Measurements from ENCODE around the gene PKDCC. TPM values are rescaled to one million over a fixed set of nuclear protein-coding genes. Genes with fewer than 3 reads are reported as not detected.
A peak's percentile ranks its signal among the peaks of the same experiment; 100 is the strongest.

The PKDCC gene
- total and polyA plus RNA-seq, 2 experiments from 2014 or later, result 270 to 278 TPM

GRCh38 chr2:42043789-42044394, 3.9 kb upstream of the PKDCC start:
- no peaks in the 10 kb centered on the region for H3K36me3 ChIP-seq (replicated peaks; ENCODE audit: insufficient read depth, low read depth)
- no peak overlapping the region for H3K4me3 ChIP-seq
- H3K27me3 ChIP-seq, result no peaks in the 10 kb centered on the region
- no peak overlapping the region for H3K27ac ChIP-seq
- H3K4me2 ChIP-seq, result no peak overlapping the region
- TF ChIP-seq EZH2phosphoT487 (IDR thresholded peaks at IDR 0.05; ENCODE audit: low read depth, severe bottlenecking, unreplicated experiment), result no peak
- TF ChIP-seq EZH2 (IDR thresholded peaks at IDR 0.05; ENCODE audit: borderline replicate concordance), result no peak
- TF ChIP-seq CTCF (IDR thresholded peaks at IDR 0.05; ENCODE audit: poor library complexity), result no peak
- no peak overlapping the region for H2AFZ ChIP-seq
- peaks cover 5% of the 10 kb centered on the region for H3K79me2 ChIP-seq
- no peaks in the 10 kb centered on the region for H3K9me3 ChIP-seq (ENCODE audit: low read depth)
- no peaks in the 10 kb centered on the region for H3K9me2 ChIP-seq (replicated peaks; ENCODE audit: insufficient read depth)
- 100% methylated on average over 3 of the region's 3 CpGs for WGBS (ENCODE audit: low lambda C conversion rate, missing lambda C conversion rate)
- H4K20me1 ChIP-seq (ENCODE audit: insufficient read depth, poor library complexity, severe bottlenecking), result no peaks in the 10 kb centered on the region
- H3K4me1 ChIP-seq (ENCODE audit: insufficient read depth), result peaks cover 28% of the 10 kb centered on the region
- DNase-seq (ENCODE audit: low spot score), result no peak

- Histone ChIP-seq H3K79me2 (peaks cover 16% of the 10 kb centered on the region), H3K4me1 (ENCODE audit: insufficient read depth) (peaks cover 28% of the 10 kb centered on the region), H3K27me3 (no peaks in the 10 kb centered on the region), H3K27ac (no peak overlapping the region), H3K4me3 (no peak overlapping the region), H3K4me2 (no peak overlapping the region), H4K20me1 (ENCODE audit: insufficient read depth, poor library complexity, severe bottlenecking) (no peaks in the 10 kb centered on the region), H3K9me2 (replicated peaks; ENCODE audit: insufficient read depth) (no peaks in the 10 kb centered on the region), H3K36me3 (replicated peaks; ENCODE audit: insufficient read depth, low read depth) (no peaks in the 10 kb centered on the region), H3K9me3 (ENCODE audit: low read depth) (no peaks in the 10 kb centered on the region), H2AFZ (no peak overlapping the region)
- WGBS (ENCODE audit: low lambda C conversion rate, missing lambda C conversion rate), result 100% methylated on average over 1 of the region's 1 CpG
- TF ChIP-seq EZH2phosphoT487 (IDR thresholded peaks at IDR 0.05; ENCODE audit: low read depth, severe bottlenecking, unreplicated experiment) (no peak), EZH2 (IDR thresholded peaks at IDR 0.05; ENCODE audit: borderline replicate concordance) (no peak), CTCF (IDR thresholded peaks at IDR 0.05; ENCODE audit: poor library complexity) (no peak)
- DNase-seq (ENCODE audit: low spot score), result no peak
Observed at GRCh38 chr2:42044939-42045338, 2.9 kb upstream of the PKDCC start.

GRCh38 chr2:42045352-42045751, 2.5 kb upstream of the PKDCC start:
- 71% methylated on average over 3 of the region's 3 CpGs for WGBS (ENCODE audit: low lambda C conversion rate, missing lambda C conversion rate)
- no peaks in the 10 kb centered on the region for H3K36me3 ChIP-seq (replicated peaks; ENCODE audit: insufficient read depth, low read depth)
- no peak overlapping the region for H2AFZ ChIP-seq
- H4K20me1 ChIP-seq (ENCODE audit: insufficient read depth, poor library complexity, severe bottlenecking), result no peaks in the 10 kb centered on the region
- H3K4me1 ChIP-seq (ENCODE audit: insufficient read depth), result peaks cover 28% of the 10 kb centered on the region
- H3K9me2 ChIP-seq (replicated peaks; ENCODE audit: insufficient read depth), result no peaks in the 10 kb centered on the region
- no peak for DNase-seq (ENCODE audit: low spot score)
- TF ChIP-seq CTCF (IDR thresholded peaks at IDR 0.05; ENCODE audit: poor library complexity) (no peak), EZH2 (IDR thresholded peaks at IDR 0.05; ENCODE audit: borderline replicate concordance) (no peak), EZH2phosphoT487 (IDR thresholded peaks at IDR 0.05; ENCODE audit: low read depth, severe bottlenecking, unreplicated experiment) (no peak)
- H3K27me3 ChIP-seq, result no peaks in the 10 kb centered on the region
- H3K4me2 ChIP-seq, result peak overlapping the region; percentile 94
- H3K9me3 ChIP-seq (ENCODE audit: low read depth), result no peaks in the 10 kb centered on the region
- H3K27ac ChIP-seq, result peak overlapping the region; percentile 84
- H3K4me3 ChIP-seq, result no peak overlapping the region
- peaks cover 20% of the 10 kb centered on the region for H3K79me2 ChIP-seq
